ENCODE data around the gene CDH4.

The CDH4 gene

GRCh38 chr20:61561111-61561830, 309.2 kb downstream of the CDH4 start:
- DNase-seq (ENCODE audit: low spot score) = no peak

DNA sequence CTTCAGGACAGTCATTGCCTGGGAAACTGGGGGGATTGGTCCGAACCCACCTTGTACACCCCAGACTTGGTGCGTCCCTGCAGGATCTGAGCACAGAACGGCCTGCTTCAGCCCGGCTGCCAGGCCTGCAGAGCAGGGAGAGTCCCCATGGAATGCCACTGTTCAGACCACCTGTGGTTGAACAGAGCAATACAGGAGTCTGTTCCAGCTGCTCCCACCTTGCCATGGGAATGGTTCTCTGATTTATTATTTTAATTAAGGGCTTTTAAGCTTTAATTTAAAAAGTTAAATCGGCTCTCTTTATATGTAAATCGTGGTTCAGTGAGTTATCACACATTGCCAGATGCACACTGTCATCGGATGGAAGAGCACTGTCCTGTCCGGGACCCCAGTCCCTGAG, 310.4 kb downstream of the CDH4 start:
- DNase-seq (ENCODE audit: low spot score) = no peak

DNA sequence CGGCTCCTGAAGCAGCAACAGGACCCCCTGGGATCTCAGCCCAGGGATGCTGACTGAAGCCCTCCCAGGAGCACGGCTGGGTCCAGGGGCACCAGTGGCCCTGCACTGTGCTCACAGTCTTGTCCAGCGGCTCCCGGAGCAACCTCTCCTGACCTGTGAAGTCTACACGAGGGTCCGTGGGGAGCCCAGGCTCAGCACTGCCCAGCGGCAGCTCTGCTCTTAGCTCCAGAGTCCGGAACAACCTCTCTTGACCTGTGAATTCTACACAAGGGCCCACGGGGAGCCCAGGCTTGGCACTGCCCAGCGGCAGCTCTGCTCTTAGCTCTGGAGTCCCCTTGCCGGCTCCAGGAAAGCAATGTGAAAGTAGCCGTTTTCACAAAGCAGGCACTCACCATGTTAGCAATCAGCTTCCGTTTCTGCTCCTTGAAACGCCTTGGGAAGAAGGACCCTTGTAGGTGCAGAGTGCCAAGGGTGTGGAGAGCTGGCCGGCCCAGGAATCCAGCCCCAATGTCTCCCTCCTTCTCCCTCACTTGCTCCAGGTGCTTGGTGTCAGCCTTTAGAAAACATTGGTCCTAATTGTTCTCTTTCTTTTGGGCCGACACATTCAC, 310.9 kb downstream of the CDH4 start:
- DNase-seq (ENCODE audit: low spot score) = no peak

GRCh38 chr20:61564628-61565027, 312.6 kb downstream of the CDH4 start:
- no peak for DNase-seq (ENCODE audit: low spot score)

- DNase-seq (ENCODE audit: low spot score) = no peak
Observed at GRCh38 chr20:61565791-61566190, 313.7 kb downstream of the CDH4 start.

GRCh38 chr20:61566691-61567090, 314.6 kb downstream of the CDH4 start:
- no peak for DNase-seq (ENCODE audit: low spot score)

- no peak for DNase-seq (ENCODE audit: low spot score)
Observed at GRCh38 chr20:61567204-61567603, 315.1 kb downstream of the CDH4 start.

DNA sequence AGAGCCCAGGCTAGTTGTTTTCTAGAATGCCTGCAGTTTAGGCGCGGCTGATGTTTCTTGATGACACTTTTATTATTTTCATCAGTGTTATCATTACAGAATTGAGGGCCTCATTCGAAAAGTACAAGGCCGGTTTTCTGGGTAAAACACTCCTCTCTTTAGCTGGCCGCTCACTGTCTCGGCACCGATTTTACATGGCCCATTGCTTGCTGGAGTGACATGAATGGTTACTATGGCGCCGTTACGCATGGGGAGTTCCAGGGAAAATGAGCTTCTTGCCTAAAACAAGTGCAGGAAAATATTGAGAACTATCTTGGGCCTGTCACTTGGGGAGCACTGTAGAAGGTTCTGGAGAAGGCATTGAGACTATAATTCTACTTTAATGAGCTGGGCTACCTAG, 317.8 kb downstream of the CDH4 start:
- DNase-seq (ENCODE audit: low spot score) = no peak

DNA sequence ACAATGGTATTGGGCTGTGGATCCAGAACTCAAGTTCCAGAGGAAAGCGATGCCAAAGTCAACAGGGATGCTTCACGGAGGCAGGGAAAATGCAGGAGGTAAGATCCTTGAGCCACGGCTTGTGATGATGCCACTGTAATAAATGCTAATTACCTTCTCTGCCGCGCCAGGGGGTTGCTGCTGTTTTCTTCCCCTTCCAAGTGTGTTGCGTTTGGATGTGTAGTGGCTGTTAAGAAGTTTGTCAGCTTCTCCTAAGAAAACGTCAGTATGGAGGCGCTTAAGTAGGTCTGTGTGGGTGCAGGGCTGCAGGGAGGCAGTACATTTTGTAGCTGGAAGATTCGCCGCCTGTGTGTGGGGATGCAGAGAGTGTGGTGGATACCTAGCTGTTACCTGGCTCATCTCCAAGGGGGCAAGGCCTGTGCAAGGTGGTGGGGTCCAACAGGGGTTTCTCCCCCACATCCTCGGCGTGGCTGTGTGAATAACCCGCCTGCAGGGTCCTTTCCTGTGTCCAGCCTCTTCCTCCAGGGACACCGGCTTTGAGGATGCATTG, 318.7 kb downstream of the CDH4 start:
- DNase-seq (ENCODE audit: low spot score) = no peak

GRCh38 chr20:61571221-61571620, 319.2 kb downstream of the CDH4 start:
- DNase-seq (ENCODE audit: low spot score) = no peak

GRCh38 chr20:61571916-61572711, 320.1 kb downstream of the CDH4 start:
- DNase-seq (ENCODE audit: low spot score) = no peak

DNA sequence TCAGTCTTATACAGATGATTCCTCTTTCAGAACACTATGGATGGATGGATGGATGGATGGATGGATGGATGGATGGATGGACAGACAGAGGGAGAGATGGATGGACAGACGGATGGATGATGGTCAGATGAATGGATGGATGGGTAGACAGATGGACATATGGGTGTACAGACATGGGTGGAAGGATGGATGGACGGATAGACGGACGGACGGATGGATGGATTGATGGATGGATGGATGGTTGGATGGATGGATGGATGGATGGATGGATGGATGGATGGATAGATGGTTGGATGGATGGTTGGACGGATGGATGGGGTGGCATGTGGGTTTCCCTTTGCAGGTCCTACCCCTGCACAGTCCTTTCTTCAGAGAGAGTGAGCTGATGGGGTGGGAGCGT, 320.7 kb downstream of the CDH4 start:
- no peak for DNase-seq (ENCODE audit: low spot score)

GRCh38 chr20:61573415-61574305, 321.6 kb downstream of the CDH4 start:
- no peak for DNase-seq (ENCODE audit: low spot score)

DNA sequence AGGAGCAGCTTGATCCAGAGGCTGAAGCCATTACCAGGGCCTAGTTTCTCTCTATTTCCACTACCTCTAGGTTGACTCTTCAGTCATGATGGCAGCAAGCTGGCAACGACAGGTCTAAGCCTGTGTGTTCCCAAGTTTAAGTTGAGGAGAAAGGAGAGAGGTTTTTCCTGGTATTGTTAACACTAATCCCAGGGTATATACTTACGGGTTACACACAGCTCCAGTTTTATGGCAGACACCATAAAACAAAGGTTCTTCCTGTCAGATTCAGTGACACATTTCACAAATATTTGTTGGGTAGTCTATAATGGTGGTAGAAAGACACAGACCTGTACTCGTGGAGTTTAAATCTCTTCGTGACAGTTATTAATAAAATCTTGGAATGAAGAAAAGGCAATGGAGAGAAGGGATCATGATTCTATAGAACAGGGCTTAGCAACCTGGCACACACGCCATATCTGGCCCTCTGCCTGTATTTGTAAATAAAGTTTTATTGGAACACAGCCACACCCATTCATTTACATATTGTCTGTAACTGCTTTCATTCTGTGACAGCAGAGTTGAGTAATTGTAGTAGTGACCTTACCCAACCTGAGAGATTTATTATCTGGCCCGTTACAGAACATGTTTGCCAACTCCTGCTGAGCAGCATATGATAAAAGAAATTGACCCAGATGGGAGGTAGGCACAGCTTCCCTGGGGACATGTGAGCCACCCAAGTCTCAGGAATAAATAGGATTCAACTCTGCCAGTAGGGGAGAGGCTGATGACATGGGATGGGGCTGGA, 323.3 kb downstream of the CDH4 start:
- DNase-seq (ENCODE audit: low spot score) = no peak

DNA sequence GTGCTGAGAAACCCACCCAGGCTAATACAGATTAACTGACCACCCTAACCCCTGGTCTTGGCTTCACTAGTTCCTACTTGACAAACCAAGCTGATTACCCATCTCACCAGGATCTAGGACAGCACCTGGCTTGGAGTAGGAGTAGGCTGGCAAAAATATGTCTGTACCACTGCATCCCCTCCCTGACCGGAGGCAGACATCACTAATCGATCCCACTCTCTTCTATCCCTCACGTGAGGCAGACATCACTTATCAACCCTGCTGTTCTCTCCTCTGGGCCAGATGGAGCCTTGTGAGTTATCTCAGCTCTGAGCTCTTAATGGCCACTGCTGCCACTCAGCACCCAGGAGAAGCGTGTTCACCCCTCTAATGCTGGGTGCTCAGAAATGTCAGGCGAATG, 324.3 kb downstream of the CDH4 start:
- DNase-seq (ENCODE audit: low spot score) = no peak

GRCh38 chr20:61577065-61577464, 325.0 kb downstream of the CDH4 start:
- DNase-seq (ENCODE audit: low spot score) = no peak

DNA sequence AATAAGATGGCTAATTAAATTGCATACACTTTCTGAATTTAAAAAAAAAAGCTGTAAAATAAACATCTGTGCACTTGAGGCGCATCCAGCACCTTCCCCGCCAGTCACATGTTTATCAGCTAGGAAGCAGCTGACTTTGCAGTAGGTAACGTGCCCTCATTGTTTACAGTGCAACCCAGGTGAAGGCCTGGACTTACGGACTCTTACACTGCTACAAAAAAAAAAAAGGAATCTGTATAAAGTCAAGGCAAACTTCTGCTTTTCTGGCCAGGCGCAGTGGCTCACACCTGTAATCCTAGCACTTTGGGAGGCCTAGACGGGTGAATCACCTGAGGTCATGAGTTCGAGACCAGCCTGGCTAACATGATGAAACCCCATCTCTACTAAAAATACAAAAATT, 327.8 kb downstream of the CDH4 start:
- no peak for DNase-seq (ENCODE audit: low spot score)

DNA sequence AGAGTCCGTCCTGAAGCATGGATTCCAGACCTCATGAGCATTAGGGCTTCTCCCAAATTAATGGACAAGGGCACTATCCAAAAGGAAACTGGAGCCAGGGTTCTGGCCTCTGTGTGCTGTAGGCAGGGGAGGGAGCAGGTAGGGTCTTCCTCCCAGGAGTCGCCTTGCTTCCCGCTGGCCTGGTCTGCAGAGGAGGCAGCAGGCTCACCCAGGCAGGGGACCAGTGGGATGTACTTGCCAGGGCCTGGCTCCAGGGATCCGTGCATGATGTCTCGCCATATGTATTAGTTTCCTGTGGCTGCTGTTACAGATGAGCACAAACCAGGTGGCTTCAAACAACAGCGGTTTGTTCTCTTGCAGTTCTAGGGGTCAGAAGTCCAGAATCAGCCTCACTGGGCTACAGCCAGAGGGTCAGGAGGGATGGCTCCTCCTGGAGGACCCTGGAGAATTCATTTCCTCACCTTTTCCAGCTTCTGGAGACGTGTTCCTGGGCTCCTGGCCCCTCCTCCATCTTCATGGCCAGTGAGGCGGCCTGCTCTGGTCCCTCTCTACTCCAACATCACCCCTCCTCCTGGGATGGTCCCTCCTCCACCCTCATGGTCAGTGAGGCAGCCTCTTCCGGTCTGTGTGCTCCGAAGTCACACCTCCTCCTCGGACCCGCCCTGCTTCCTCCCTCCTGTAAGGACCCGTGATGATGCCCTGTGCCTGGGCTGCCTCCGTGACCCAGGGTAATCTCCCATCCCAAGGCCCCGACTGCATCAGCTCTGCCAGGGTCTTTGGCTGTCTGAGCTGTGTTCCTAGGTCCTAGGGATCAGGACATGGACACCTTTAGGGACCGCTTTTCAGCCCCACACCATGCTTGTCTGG, 329.1 kb downstream of the CDH4 start:
- no peak for DNase-seq (ENCODE audit: low spot score)

DNA sequence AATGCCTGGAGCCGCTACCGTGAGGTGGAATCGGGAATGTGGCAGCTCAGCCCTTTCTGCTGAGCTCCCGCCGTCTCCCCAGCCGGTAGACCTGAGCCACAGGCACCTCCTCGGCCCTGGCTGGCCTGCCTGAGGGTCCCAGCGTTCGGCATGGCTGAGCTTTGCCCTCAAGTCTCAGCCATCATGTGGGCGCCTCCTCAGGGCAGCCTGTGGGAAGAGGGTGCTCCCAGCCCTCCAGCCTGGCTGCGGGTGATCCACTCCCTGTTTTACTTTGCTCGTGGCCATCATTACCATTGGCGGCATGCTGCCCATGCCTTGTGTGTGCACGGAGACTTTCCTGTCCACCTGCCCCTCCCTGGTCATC, 329.7 kb downstream of the CDH4 start:
- DNase-seq (ENCODE audit: low spot score) = no peak
